Measurements from ENCODE around the gene AKR1B15.

The AKR1B15 gene

GRCh38 chr7:134502463-134503371 lies 46.2 kb upstream of the AKR1B15 start:
- H3K4me1 ChIP-seq (ENCODE audit: insufficient read depth, low read length, severe bottlenecking) = no peaks in the 10 kb centered on the region
- no peaks in the 10 kb centered on the region; the same call in 1 of the 2 replicates for H3K27me3 ChIP-seq (ENCODE audit: insufficient read depth, low read length)
- no peak overlapping the region for H3K27ac ChIP-seq (ENCODE audit: low read depth, low read length, poor library complexity, severe bottlenecking)
- no peaks in the 10 kb centered on the region for H3K36me3 ChIP-seq (ENCODE audit: insufficient read depth, low read length)
- TF ChIP-seq CTCF (IDR thresholded peaks at IDR 0.05; ENCODE audit: low read length) = no peak
- TF ChIP-seq EZH2 (IDR thresholded peaks at IDR 0.05; ENCODE audit: borderline replicate concordance, low read length) = no peak
- no peaks in the 10 kb centered on the region for H4K20me1 ChIP-seq (ENCODE audit: insufficient read depth, low read length)
- no peak overlapping the region for H2AFZ ChIP-seq (ENCODE audit: low read length)
- H3K4me2 ChIP-seq (ENCODE audit: low read length) = no peak overlapping the region
- no peak overlapping the region for H3K9ac ChIP-seq (ENCODE audit: low read length)
- H3K79me2 ChIP-seq (ENCODE audit: insufficient read depth, low read length) = no peaks in the 10 kb centered on the region
- H3K9me2 ChIP-seq (ENCODE audit: low read depth, low read length) = no peaks in the 10 kb centered on the region
- H3F3A ChIP-seq (ENCODE audit: insufficient read depth, low read length) = no peaks in the 10 kb centered on the region
- H3K4me3 ChIP-seq (ENCODE audit: low read depth, low read length, poor library complexity, severe bottlenecking) = no peak overlapping the region
- H3K9me3 ChIP-seq (ENCODE audit: low read length) = no peaks in the 10 kb centered on the region

- no peak overlapping the region for H3K27ac ChIP-seq (ENCODE audit: low read depth, low read length, poor library complexity, severe bottlenecking)
- H3K9me3 ChIP-seq (ENCODE audit: low read length) = no peaks in the 10 kb centered on the region
- no peaks in the 10 kb centered on the region for H3K79me2 ChIP-seq (ENCODE audit: insufficient read depth, low read length)
- no peak overlapping the region for H3K4me2 ChIP-seq (ENCODE audit: low read length)
- H3K9me2 ChIP-seq (ENCODE audit: low read depth, low read length) = no peaks in the 10 kb centered on the region
- no peaks in the 10 kb centered on the region for H4K20me1 ChIP-seq (ENCODE audit: insufficient read depth, low read length)
- no peak overlapping the region for H2AFZ ChIP-seq (ENCODE audit: low read length)
- no peaks in the 10 kb centered on the region for H3F3A ChIP-seq (ENCODE audit: insufficient read depth, low read length)
- no peaks in the 10 kb centered on the region for H3K4me1 ChIP-seq (ENCODE audit: insufficient read depth, low read length, severe bottlenecking)
- H3K4me3 ChIP-seq (ENCODE audit: low read depth, low read length, poor library complexity, severe bottlenecking) = no peak overlapping the region
- H3K27me3 ChIP-seq (ENCODE audit: insufficient read depth, low read length) = no peaks in the 10 kb centered on the region
- TF ChIP-seq CTCF (IDR thresholded peaks at IDR 0.05; ENCODE audit: low read length) (no peak), EZH2 (IDR thresholded peaks at IDR 0.05; ENCODE audit: borderline replicate concordance, low read length) (no peak)
- no peaks in the 10 kb centered on the region for H3K36me3 ChIP-seq (ENCODE audit: insufficient read depth, low read length)
- no peak overlapping the region for H3K9ac ChIP-seq (ENCODE audit: low read length)
Observed at GRCh38 chr7:134504660-134505164, 44.2 kb upstream of the AKR1B15 start.

GRCh38 chr7:134505856-134506255 lies 43.1 kb upstream of the AKR1B15 start:
- H3K9me3 ChIP-seq (ENCODE audit: low read length) = no peaks in the 10 kb centered on the region
- no peaks in the 10 kb centered on the region for H3F3A ChIP-seq (ENCODE audit: insufficient read depth, low read length)
- H2AFZ ChIP-seq (ENCODE audit: low read length) = no peak overlapping the region

More at GRCh38 chr7:134505856-134506255, 43.1 kb upstream of the AKR1B15 start:
- TF ChIP-seq CTCF (IDR thresholded peaks at IDR 0.05; ENCODE audit: low read length) (no peak), EZH2 (IDR thresholded peaks at IDR 0.05; ENCODE audit: borderline replicate concordance, low read length) (no peak)
- Histone ChIP-seq H4K20me1 (ENCODE audit: insufficient read depth, low read length) (no peaks in the 10 kb centered on the region), H3K4me2 (ENCODE audit: low read length) (no peak overlapping the region), H3K9me2 (ENCODE audit: low read depth, low read length) (no peaks in the 10 kb centered on the region), H3K4me1 (ENCODE audit: insufficient read depth, low read length, severe bottlenecking) (no peaks in the 10 kb centered on the region), H3K36me3 (ENCODE audit: insufficient read depth, low read length) (no peaks in the 10 kb centered on the region), H3K27ac (ENCODE audit: low read depth, low read length, poor library complexity, severe bottlenecking) (no peak overlapping the region), H3K27me3 (ENCODE audit: insufficient read depth, low read length) (no peaks in the 10 kb centered on the region), H3K79me2 (ENCODE audit: insufficient read depth, low read length) (no peaks in the 10 kb centered on the region), H3K4me3 (ENCODE audit: low read depth, low read length, poor library complexity, severe bottlenecking) (no peak overlapping the region), H3K9ac (ENCODE audit: low read length) (no peak overlapping the region)
